Ascending aorta (tissue), 2 donors: ENCODE results near the gene ARHGAP8. TPM values are rescaled to one million over a fixed set of nuclear protein-coding genes. Genes with fewer than 3 reads are reported as not detected.

Experiments
- DNase-seq, 2 donors: peaks; one replicate each; pipeline ENCODE4 v3.0.0-alpha.2; 2019; ENCODE audit warnings: low spot score in 2 of 2
- H3K27ac ChIP-seq, 2 donors: fragments of 200-600 bp; sonication (generic); one replicate each; pipeline ENCODE4 v1.5.1; 2016 to 2017; ENCODE audit warnings: mild to moderate bottlenecking in 1 of 2
- H3K27me3 ChIP-seq: fragments of 200-600 bp; sonication (generic); one replicate; pipeline ENCODE4 v1.5.1; 2017
- H3K36me3 ChIP-seq, 2 donors: fragments of 200-600 bp; sonication (generic); one replicate each; pipeline ENCODE4 v1.5.1; 2016
- H3K4me1 ChIP-seq, 2 donors: fragments of 200-600 bp; sonication (generic); one replicate each; pipeline ENCODE4 v1.5.1; 2016 to 2017; ENCODE audit warnings: mild to moderate bottlenecking in 1 of 2
- H3K4me3 ChIP-seq, 2 donors: fragments of 200-600 bp; sonication (generic); one replicate each; pipeline ENCODE4 v1.5.1; 2016 to 2017; ENCODE audit warnings: mild to moderate bottlenecking in 1 of 2
- H3K9me3 ChIP-seq, 2 donors: fragments of 200-600 bp; sonication (generic); one replicate each; pipeline ENCODE4 v1.5.1; 2016
- intact Hi-C: fragments of 100-400 bp; cut with DNase I; formaldehyde crosslinking; loops from one replicate; pipeline ENCODE4 v1.15.1; 2023
- total RNA-seq: library from RNA; depleted of rRNA; stranded (reverse); fragments of >200 nt; gene quantifications from one replicate; pipeline ENCODE4 v1.1.0, GENCODE V29; 2016
- TF ChIP-seq, protein P1 (sequence below), 3 experiments: fragments of 200-600 bp in 2 of 3; fragments of 450-650 bp in 1 of 3; sonication (generic) in 2 of 3; IDR thresholded peaks; one replicate each; pipeline ENCODE4 v1.5.1; 2016 to 2019; ENCODE audit warnings: antibody characterized with exemption in 3 of 3, mild to moderate bottlenecking in 1 of 3, moderate library complexity in 1 of 3

The ARHGAP8 gene
- total RNA-seq, 1 donor from 2014 or later, result not detected

DNA sequence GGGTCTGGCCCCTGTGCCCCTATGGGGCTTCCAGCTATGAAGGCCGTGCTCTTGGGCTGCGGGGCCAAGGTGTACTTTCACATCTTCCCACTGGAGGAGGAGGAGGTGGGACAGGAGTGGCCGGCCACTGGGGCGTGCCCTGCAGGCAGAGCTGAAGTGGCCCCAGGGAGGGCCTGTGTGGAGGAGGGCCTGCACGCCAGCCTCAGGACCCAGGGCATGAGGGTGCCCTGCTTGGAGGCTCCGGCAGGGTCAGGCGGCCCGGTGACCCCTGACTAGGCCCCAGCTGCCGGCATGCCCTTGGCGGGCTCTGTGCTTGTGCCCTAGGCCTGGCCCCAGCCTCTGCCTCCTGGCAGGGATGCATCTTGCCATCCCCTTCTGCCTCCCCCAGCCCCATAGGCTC, 45.2 kb upstream of the ARHGAP8 start:
- TF ChIP-seq, protein P1, sequence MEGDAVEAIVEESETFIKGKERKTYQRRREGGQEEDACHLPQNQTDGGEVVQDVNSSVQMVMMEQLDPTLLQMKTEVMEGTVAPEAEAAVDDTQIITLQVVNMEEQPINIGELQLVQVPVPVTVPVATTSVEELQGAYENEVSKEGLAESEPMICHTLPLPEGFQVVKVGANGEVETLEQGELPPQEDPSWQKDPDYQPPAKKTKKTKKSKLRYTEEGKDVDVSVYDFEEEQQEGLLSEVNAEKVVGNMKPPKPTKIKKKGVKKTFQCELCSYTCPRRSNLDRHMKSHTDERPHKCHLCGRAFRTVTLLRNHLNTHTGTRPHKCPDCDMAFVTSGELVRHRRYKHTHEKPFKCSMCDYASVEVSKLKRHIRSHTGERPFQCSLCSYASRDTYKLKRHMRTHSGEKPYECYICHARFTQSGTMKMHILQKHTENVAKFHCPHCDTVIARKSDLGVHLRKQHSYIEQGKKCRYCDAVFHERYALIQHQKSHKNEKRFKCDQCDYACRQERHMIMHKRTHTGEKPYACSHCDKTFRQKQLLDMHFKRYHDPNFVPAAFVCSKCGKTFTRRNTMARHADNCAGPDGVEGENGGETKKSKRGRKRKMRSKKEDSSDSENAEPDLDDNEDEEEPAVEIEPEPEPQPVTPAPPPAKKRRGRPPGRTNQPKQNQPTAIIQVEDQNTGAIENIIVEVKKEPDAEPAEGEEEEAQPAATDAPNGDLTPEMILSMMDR (IDR thresholded peaks at IDR 0.05), result no peak
- H3K36me3 ChIP-seq, result no peaks in the 10 kb centered on the region
- no peaks in the 10 kb centered on the region for H3K9me3 ChIP-seq
- intact Hi-C loops, result no loop called here
- H3K27ac ChIP-seq, result no peak overlapping the region
- no peak overlapping the region for H3K4me3 ChIP-seq
- no peak for DNase-seq
- peaks cover 7% of the 10 kb centered on the region for H3K27me3 ChIP-seq
- peaks cover 0 to 2% of the 10 kb centered on the region in 2 donors for H3K4me1 ChIP-seq

DNA sequence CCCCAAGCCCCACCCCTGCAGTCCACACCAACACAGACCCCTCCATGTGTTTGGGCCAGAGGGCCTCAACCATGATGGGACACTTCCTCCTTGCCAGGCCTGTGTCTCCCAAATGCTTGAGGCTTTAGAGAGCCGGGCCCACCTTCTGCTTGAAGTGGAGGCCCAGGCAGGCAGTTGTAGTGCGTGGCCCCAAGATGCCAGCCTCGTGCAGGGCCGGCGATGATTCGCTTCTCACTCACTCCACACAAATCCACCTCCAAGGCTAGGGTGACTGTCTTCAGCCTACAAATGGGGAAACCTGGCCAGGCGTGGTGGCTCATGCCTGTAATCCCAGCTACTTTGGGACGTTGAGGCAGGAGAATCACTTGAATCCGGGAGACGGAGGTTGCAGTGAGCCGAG, 44.6 kb upstream of the ARHGAP8 start:
- TF ChIP-seq, protein P1 (IDR thresholded peaks at IDR 0.05), result no peak
- no peaks in the 10 kb centered on the region for H3K9me3 ChIP-seq
- peaks cover 7% of the 10 kb centered on the region for H3K27me3 ChIP-seq
- no peak overlapping the region for H3K27ac ChIP-seq
- H3K36me3 ChIP-seq, result no peaks in the 10 kb centered on the region
- no peak for DNase-seq
- H3K4me1 ChIP-seq, result no peaks in the 10 kb centered on the region
- intact Hi-C loops, result no loop called here
- H3K4me3 ChIP-seq, result no peak overlapping the region

DNA sequence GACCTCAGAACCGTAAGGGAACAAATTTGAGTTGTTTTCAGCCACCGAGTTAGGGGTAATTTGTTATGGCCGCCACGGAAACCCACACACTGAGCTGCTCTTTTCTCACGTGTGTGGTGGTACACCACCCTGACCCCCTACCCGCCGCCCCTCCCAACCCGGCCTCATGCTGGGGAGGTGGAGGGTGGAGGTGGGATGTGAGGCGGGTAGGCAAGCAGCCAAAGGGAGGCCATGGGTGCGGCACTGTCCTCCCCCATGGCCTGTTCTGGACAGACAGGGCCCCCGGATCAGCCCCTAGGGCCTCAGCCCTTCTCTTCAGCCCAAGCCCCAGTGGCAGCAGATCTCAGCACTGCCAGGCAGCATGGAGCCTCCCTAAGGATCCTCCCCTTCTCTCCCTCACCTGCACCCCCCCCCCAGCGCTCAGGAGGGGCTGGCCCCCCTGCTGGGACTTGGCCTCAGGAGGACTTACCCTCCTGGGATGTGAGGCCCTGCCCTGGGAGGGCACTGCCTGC, 42.4 kb upstream of the ARHGAP8 start:
- Histone ChIP-seq H3K36me3 (no peaks in the 10 kb centered on the region), H3K4me1 (no peaks in the 10 kb centered on the region), H3K9me3 (no peaks in the 10 kb centered on the region), H3K4me3 (no peak overlapping the region), H3K27ac (no peak overlapping the region), H3K27me3 (no peaks in the 10 kb centered on the region)
- TF ChIP-seq, protein P1 (IDR thresholded peaks at IDR 0.05), result no peak
- no peak for DNase-seq
- intact Hi-C loops, result no loop called here

DNA sequence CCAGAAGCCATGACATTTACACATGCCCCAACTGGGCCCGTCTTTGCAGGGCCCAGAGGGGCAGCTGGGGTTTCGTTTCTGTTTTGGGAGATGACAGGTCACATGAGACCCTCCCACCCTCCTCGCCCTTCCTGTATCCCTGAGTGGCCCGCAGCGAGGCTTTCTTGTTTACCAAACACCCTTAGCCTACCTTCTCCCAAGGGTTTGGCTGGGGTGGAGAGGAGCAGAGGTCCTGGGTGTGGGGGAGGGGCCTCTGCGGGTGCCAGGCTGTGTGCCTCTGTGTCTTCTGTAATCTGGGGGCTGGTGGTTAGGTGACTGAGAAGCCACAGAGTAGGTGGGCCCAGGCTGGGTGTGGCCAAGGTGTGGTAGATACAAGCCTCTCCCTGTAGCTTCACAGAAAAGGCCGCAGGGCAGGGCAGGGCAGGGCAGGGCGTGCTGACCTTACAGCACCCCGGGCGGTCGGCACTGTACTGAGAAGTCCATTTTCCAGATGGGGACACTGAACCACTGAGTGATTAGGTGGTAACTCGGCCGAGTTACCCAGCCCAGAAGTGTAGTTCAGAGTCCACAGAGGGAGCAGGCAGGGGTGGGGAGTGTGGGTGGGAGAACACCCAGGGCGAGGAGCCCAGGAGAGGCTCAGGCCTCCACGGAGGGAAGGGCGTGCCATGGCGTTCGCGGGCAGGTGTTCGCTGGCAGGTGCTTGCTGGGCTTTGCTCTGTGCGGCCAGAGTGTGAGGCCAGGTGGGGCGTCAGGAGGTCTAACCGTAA, 41.7 kb upstream of the ARHGAP8 start:
- TF ChIP-seq, protein P1 (IDR thresholded peaks at IDR 0.05), result no peak
- no peaks in the 10 kb centered on the region for H3K9me3 ChIP-seq
- DNase-seq, result no peak
- no peak overlapping the region for H3K27ac ChIP-seq
- intact Hi-C loops, result no loop called here
- H3K4me1 ChIP-seq, result no peaks in the 10 kb centered on the region
- H3K36me3 ChIP-seq, result no peaks in the 10 kb centered on the region
- no peak overlapping the region for H3K4me3 ChIP-seq
- H3K27me3 ChIP-seq, result no peaks in the 10 kb centered on the region

DNA sequence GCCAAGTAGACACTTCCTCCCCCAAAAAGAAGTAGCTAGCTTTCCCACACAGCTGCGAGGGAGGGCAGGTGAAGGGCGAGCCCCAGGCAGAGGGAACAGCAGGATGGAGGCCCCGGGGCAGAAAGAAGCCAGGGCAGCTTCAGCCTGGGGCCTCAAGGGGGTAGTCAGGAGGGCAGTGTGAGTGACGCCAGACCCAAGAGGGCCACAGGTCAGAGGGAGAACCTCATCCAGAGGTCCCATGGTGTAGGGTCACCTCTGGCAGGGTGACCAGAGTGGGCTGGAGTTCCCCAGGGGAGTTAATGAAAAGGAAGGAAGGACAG, 41.2 kb upstream of the ARHGAP8 start:
- TF ChIP-seq, protein P1 (IDR thresholded peaks at IDR 0.05), result no peak
- Histone ChIP-seq H3K36me3 (no peaks in the 10 kb centered on the region), H3K27ac (no peak overlapping the region), H3K27me3 (no peaks in the 10 kb centered on the region), H3K4me3 (no peak overlapping the region), H3K4me1 (no peaks in the 10 kb centered on the region), H3K9me3 (no peaks in the 10 kb centered on the region)
- intact Hi-C loops, result no loop called here
- no peak for DNase-seq
